Tibial artery (tissue), 4 donors: ENCODE measurements around the gene ARFGEF3.

ENCODE experiments used
- DNase-seq, 2 donors: peaks; one replicate each; pipeline ENCODE4 v3.0.0-alpha.2; 2019
- H3K27ac ChIP-seq, 2 donors: fragments of 200-600 bp; sonication (generic) in 1 of 2; 1 replicate in 1 of 2; 2 replicates in 1 of 2; pipeline ENCODE4 v1.5.1; 2018 to 2019; ENCODE audit warnings: mild to moderate bottlenecking in 1 of 2
- H3K27me3 ChIP-seq, 2 donors: fragments of 200-600 bp; sonication (generic) in 1 of 2; one replicate each; pipeline versions ENCODE4 v1.5.1 to v1.6.0; 2016 to 2019
- H3K36me3 ChIP-seq, 3 donors: fragments of 200-600 bp; sonication (generic) in 2 of 3; one replicate each; pipeline ENCODE4 v1.5.1; 2016 to 2019; ENCODE audit warnings: mild to moderate bottlenecking in 2 of 3
- H3K4me1 ChIP-seq, 4 donors: fragments of 200-600 bp; sonication (generic) in 2 of 4; 1 replicate in 3 of 4; 2 replicates in 1 of 4; pipeline ENCODE4 v1.5.1; 2016 to 2019
- H3K4me3 ChIP-seq, 2 donors: fragments of 200-600 bp; sonication (generic) in 1 of 2; 1 replicate in 1 of 2; 2 replicates in 1 of 2; pipeline ENCODE4 v1.5.1; 2018 to 2019; ENCODE audit warnings: mild to moderate bottlenecking in 2 of 2
- H3K9me3 ChIP-seq, 3 donors: fragments of 200-600 bp; sonication (generic) in 1 of 3; one replicate each; pipeline ENCODE4 v1.5.1; 2016 to 2019
- CTCF ChIP-seq, 2 experiments: fragments of 200-600 bp in 1 of 2; fragments of 450-650 bp in 1 of 2; IDR thresholded peaks; one replicate each; pipeline ENCODE4 v1.5.1; 2017 to 2019; ENCODE audit warnings: antibody characterized with exemption in 2 of 2, mild to moderate bottlenecking in 1 of 2, moderate library complexity in 1 of 2
- intact Hi-C: fragments of 100-400 bp; cut with DNase I; formaldehyde crosslinking; loops from one replicate; pipeline ENCODE4 v1.15.0; 2023; ENCODE audit warnings: low total_unique reads

The ARFGEF3 gene

GRCh38 chr6:138275976-138276375, 114.2 kb downstream of the ARFGEF3 start:
- no peaks in the 10 kb centered on the region for H3K9me3 ChIP-seq
- intact Hi-C loops = no loop called here
- DNase-seq = no peak
- no peak overlapping the region for H3K4me3 ChIP-seq
- no peak for TF ChIP-seq CTCF (IDR thresholded peaks at IDR 0.05)
- H3K36me3 ChIP-seq = no peaks in the 10 kb centered on the region
- H3K4me1 ChIP-seq = no peaks in the 10 kb centered on the region
- H3K27me3 ChIP-seq = no peaks in the 10 kb centered on the region
- no peak overlapping the region for H3K27ac ChIP-seq

- intact Hi-C loops = no loop called here
- DNase-seq = no peak
- Histone ChIP-seq H3K27me3 (no peaks in the 10 kb centered on the region), H3K36me3 (no peaks in the 10 kb centered on the region), H3K9me3 (no peaks in the 10 kb centered on the region), H3K4me3 (no peak overlapping the region), H3K27ac (no peak overlapping the region), H3K4me1 (no peaks in the 10 kb centered on the region)
- no peak for TF ChIP-seq CTCF (IDR thresholded peaks at IDR 0.05)
These were observed 116.1 kb downstream of the ARFGEF3 start for GRCh38 chr6:138277835-138278234.

GRCh38 chr6:138278326-138278725, 116.6 kb downstream of the ARFGEF3 start:
- TF ChIP-seq CTCF (IDR thresholded peaks at IDR 0.05) = no peak
- intact Hi-C loops = no loop called here
- Histone ChIP-seq H3K4me1 (no peaks in the 10 kb centered on the region), H3K27ac (no peak overlapping the region), H3K9me3 (no peaks in the 10 kb centered on the region), H3K27me3 (no peaks in the 10 kb centered on the region), H3K4me3 (no peak overlapping the region), H3K36me3 (no peaks in the 10 kb centered on the region)
- DNase-seq = no peak

- Histone ChIP-seq H3K27ac (no peak overlapping the region), H3K4me3 (no peak overlapping the region), H3K4me1 (no peaks in the 10 kb centered on the region), H3K27me3 (no peaks in the 10 kb centered on the region), H3K9me3 (no peaks in the 10 kb centered on the region), H3K36me3 (no peaks in the 10 kb centered on the region)
- no peak for TF ChIP-seq CTCF (IDR thresholded peaks at IDR 0.05)
- no peak for DNase-seq
- intact Hi-C loops = no loop called here
These were observed 124.1 kb downstream of the ARFGEF3 start for GRCh38 chr6:138285800-138286199.

- Histone ChIP-seq H3K36me3 (no peaks in the 10 kb centered on the region), H3K4me3 (no peak overlapping the region), H3K27me3 (no peaks in the 10 kb centered on the region), H3K4me1 (no peaks in the 10 kb centered on the region), H3K9me3 (no peaks in the 10 kb centered on the region), H3K27ac (no peak overlapping the region)
- DNase-seq = no peak
- intact Hi-C loops = no loop called here
- TF ChIP-seq CTCF (IDR thresholded peaks at IDR 0.05) = no peak
These were observed 125.0 kb downstream of the ARFGEF3 start for GRCh38 chr6:138286698-138287097.
